Left lung (tissue), 10 donors: Measurements from ENCODE around the gene SKAP2. TPM values are rescaled to one million over a fixed set of nuclear protein-coding genes. Genes with fewer than 3 reads are reported as not detected.

ENCODE experiments used
- ATAC-seq: fragments of 200-7000 bp; cut with Tn5 transposase; one replicate; pipeline ENCODE4 v1.9.1; 2020; ENCODE audit warnings: moderate library complexity
- DNase-seq, 4 donors: peaks; one replicate each; pipeline ENCODE4 v3.0.0-alpha.2; 2013 to 2020
- H3K27ac ChIP-seq, 2 donors: fragments of 200-600 bp; sonication (generic) in 1 of 2; one replicate each; pipeline versions ENCODE4 v1.5.0 to v1.8.0; 2020 to 2021
- H3K27me3 ChIP-seq, 2 donors: fragments of 200-600 bp; sonication (generic) in 1 of 2; one replicate each; pipeline versions ENCODE4 v1.5.0 to v1.8.0; 2020 to 2021
- H3K36me3 ChIP-seq, 2 donors: fragments of 200-600 bp; sonication (generic) in 1 of 2; one replicate each; pipeline versions ENCODE4 v1.5.0 to v1.8.0; 2020 to 2021
- H3K4me1 ChIP-seq, 2 donors: fragments of 200-600 bp; one replicate each; pipeline ENCODE4 v1.8.0; 2021
- H3K4me3 ChIP-seq, 2 donors: fragments of 200-600 bp; sonication (generic) in 1 of 2; one replicate each; pipeline versions ENCODE4 v1.5.0 to v1.8.0; 2020 to 2021; ENCODE audit warnings: mild to moderate bottlenecking in 1 of 2
- H3K9me3 ChIP-seq, 2 donors: fragments of 200-600 bp; sonication (generic) in 1 of 2; one replicate each; pipeline versions ENCODE4 v1.5.0 to v1.8.0; 2020 to 2021
- CTCF ChIP-seq, 2 donors: fragments of 200-600 bp; sonication (generic) in 1 of 2; IDR thresholded peaks; one replicate each; pipeline versions ENCODE4 v1.5.0 to v1.8.0; 2021; ENCODE audit warnings: antibody characterized with exemption in 2 of 2
- intact Hi-C, 2 donors: fragments of 100-400 bp; cut with DNase I; formaldehyde crosslinking; loops; one replicate each; pipeline versions ENCODE4 v1.11.2 to v1.14.2; 2022
- polyA plus RNA-seq, 6 donors: library from polyadenylated mRNA; unstranded; fragments of 120-200 nt; gene quantifications; one replicate each; pipeline ENCODE4 v1.2.1, GENCODE V29; 2013; ENCODE audit not compliant: insufficient read length in 6 of 6
- total RNA-seq, 2 donors: library from RNA; stranded (reverse); fragmentation: NEBNext Ultra II Directional; extraction: Animal tissue kit (Norgen Biotek cat#: 25700); gene quantifications; one replicate each; pipeline ENCODE4 v1.2.1, GENCODE V29; 2021
- donor health status: DM: no; HTN: yes; CAD: no.
- donor health status: DM: no; HTN: no; CAD: no.

Gene SKAP2
- total and polyA plus RNA-seq, 8 donors, result 43.5 to 61.0 (median 47.2) TPM

DNA sequence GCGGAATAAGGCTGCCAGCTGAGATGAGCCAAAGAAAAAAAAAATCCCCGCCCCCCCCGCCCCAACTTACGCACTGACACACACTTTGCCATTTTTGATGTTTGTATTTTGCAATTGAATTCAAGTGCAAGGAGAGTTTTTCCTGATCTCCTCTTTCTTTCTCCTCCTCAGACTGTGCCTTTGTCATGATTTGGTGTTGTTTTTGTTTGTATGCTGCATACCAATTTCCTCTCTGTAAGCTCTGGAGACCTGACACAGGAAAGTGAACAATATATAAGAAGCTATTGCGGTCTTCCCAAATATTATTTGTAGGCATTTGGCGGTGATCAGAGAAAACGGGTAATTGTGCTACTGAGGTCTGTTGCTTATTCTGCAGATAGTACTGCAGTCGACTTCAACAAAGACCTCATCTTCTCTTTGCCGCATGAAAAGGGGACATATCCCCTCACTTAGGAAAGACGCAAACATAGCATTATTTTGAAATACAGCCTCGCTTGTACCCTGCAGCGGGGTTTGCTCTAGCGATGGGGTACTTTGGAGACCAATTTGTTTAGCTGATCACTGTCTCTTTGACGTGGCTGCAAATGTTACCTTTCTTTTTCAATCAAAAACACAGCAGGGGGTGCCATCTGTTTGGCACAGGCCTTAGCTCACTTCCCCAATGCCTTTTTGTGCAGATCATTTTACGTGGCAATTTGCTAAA lies 206.6 kb downstream of the SKAP2 start:
- no peaks in the 10 kb centered on the region for H3K36me3 ChIP-seq
- H3K27ac ChIP-seq, result no peak overlapping the region
- no peak overlapping the region for H3K4me3 ChIP-seq
- TF ChIP-seq CTCF (IDR thresholded peaks at IDR 0.05), result no peak
- no peaks in the 10 kb centered on the region for H3K4me1 ChIP-seq
- no peaks in the 10 kb centered on the region for H3K9me3 ChIP-seq
- no peaks in the 10 kb centered on the region for H3K27me3 ChIP-seq
- ATAC-seq (no peak), DNase-seq (no peak)
- intact Hi-C loops, result loop anchor here in 1 of 2 donors (10.0 kb wide), 1 partner anchor 143 kb away; no protein-coding TSS in a partner anchor

DNA sequence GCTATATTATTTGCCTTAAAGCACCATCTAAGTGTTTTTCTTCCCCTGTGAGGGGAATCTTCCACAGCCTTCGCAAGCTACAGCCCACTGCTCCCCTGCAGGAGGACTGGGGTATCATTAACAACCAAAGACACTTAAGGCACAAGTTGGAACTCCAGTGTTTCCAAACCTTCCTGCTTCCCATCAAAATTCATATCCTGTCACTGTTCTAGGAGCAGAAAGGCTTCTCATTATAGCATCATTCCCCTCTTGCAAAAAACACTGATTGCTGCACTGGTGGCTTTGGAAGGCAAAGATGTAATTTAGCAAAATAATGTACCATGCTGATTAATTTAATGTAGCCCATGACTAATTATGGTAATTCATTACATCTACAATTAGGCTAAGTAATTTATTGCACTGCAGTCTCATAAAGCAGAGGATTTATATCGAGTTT lies 207.2 kb downstream of the SKAP2 start:
- Histone ChIP-seq H3K4me3 (no peak overlapping the region), H3K27me3 (no peaks in the 10 kb centered on the region), H3K36me3 (no peaks in the 10 kb centered on the region), H3K4me1 (no peaks in the 10 kb centered on the region), H3K27ac (no peak overlapping the region), H3K9me3 (no peaks in the 10 kb centered on the region)
- intact Hi-C loops, result loop anchor here in 1 of 2 donors (10.0 kb wide), 1 partner anchor 142 kb away; no protein-coding TSS in a partner anchor
- no peak for ATAC-seq
- no peak for TF ChIP-seq CTCF (IDR thresholded peaks at IDR 0.05)
- DNase-seq, result no peak

GRCh38 chr7:26656735-26657134 lies 207.7 kb downstream of the SKAP2 start:
- DNase-seq, result no peak

DNA sequence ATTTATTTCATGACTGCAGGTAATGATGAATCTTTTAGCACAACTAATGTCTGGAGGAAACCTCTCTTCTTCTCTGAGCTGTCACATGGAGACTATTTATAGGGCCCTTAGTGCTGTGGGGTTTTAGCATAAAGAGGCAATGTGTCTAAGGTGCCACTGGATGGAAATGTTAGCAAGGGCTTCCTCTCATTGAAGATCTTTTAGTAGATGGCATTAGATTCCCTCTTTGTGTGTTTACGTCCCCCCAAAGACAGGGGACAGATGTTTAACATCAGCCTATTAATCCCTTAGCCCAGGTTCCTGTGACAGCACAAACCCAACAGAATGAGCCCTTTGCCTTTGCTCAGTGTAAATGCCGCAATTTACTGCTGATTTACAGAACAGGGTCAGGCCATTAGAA lies 208.6 kb downstream of the SKAP2 start:
- no peak for TF ChIP-seq CTCF (IDR thresholded peaks at IDR 0.05)
- Histone ChIP-seq H3K4me3 (no peak overlapping the region), H3K27me3 (no peaks in the 10 kb centered on the region), H3K27ac (no peak overlapping the region), H3K36me3 (no peaks in the 10 kb centered on the region), H3K9me3 (no peaks in the 10 kb centered on the region), H3K4me1 (no peaks in the 10 kb centered on the region)
- intact Hi-C loops, result loop anchor here in 1 of 2 donors (10.0 kb wide), 1 partner anchor 141 kb away; no protein-coding TSS in a partner anchor
- ATAC-seq (no peak), DNase-seq (no peak)

More at GRCh38 chr7:26656735-26657134, 207.7 kb downstream of the SKAP2 start:
- H3K4me1 ChIP-seq, result no peaks in the 10 kb centered on the region
- no peak overlapping the region for H3K27ac ChIP-seq
- H3K9me3 ChIP-seq, result no peaks in the 10 kb centered on the region
- H3K4me3 ChIP-seq, result no peak overlapping the region
- no peaks in the 10 kb centered on the region for H3K36me3 ChIP-seq
- H3K27me3 ChIP-seq, result no peaks in the 10 kb centered on the region
- TF ChIP-seq CTCF (IDR thresholded peaks at IDR 0.05), result no peak
- intact Hi-C loops, result loop anchor here in 1 of 2 donors (10.0 kb wide), 1 partner anchor 142 kb away; no protein-coding TSS in a partner anchor
- ATAC-seq, result no peak
